ENCODE measurements around the gene CNTROB.

CNTROB gene

GRCh38 chr17:7903154-7904103 is 28.6 kb upstream of the CNTROB start:
- no peak for DNase-seq

- DNase-seq: no peak
Measured at GRCh38 chr17:7909089-7909488, 22.9 kb upstream of the CNTROB start.

GRCh38 chr17:7910281-7910680 is 21.7 kb upstream of the CNTROB start:
- no peak for DNase-seq

GRCh38 chr17:7910711-7911110 is 21.3 kb upstream of the CNTROB start:
- no peak for DNase-seq

- no peak for DNase-seq
Measured at GRCh38 chr17:7911116-7911515, 20.9 kb upstream of the CNTROB start.

- DNase-seq: peak; percentile 77
Measured at GRCh38 chr17:7912927-7913524, 19.0 kb upstream of the CNTROB start.

GRCh38 chr17:7915179-7915610 is 16.8 kb upstream of the CNTROB start:
- no peak for DNase-seq

GRCh38 chr17:7915611-7916384 is 16.2 kb upstream of the CNTROB start, which contains the start of gene RNF227:
TSS of gene RNF227 (minus strand) at chr17:7916289. CDS start at chr17:7916195, 94 bp downstream.
- peak; percentile 89 for DNase-seq

GRCh38 chr17:7916385-7916682 is 15.7 kb upstream of the CNTROB start:
- DNase-seq: no peak

- DNase-seq: no peak
Measured at GRCh38 chr17:7916808-7917207, 15.2 kb upstream of the CNTROB start.

GRCh38 chr17:7922269-7922844 is 9.6 kb upstream of the CNTROB start:
- DNase-seq: no peak

- DNase-seq: peak; percentile 77
Measured at GRCh38 chr17:7922845-7923628, 9.0 kb upstream of the CNTROB start.

- DNase-seq: no peak
Measured at GRCh38 chr17:7927596-7927995, 4.4 kb upstream of the CNTROB start.

- DNase-seq: peak; percentile 65
Measured at GRCh38 chr17:7929158-7930023, 2.6 kb upstream of the CNTROB start, which contains the start of gene KCNAB3. TSS of gene KCNAB3 (minus strand) at chr17:7929856. CDS start at chr17:7929435, 421 bp downstream.

- DNase-seq: no peak
Measured at GRCh38 chr17:7930841-7931631, 970 bp upstream of the CNTROB start.

GRCh38 chr17:7932483-7932891 is 481 bp downstream of the CNTROB start:
- peak; percentile 46 for DNase-seq

GRCh38 chr17:7932949-7933348 is 943 bp downstream of the CNTROB start:
- DNase-seq: peak; percentile 52

GRCh38 chr17:7935859-7936258 is 3.9 kb downstream of the CNTROB start:
- DNase-seq: no peak

- no peak for DNase-seq
Measured at GRCh38 chr17:7940034-7940433, 8.0 kb downstream of the CNTROB start.

GRCh38 chr17:7940743-7941142 is 8.7 kb downstream of the CNTROB start:
- DNase-seq: no peak
